GM10248 (cell line): ENCODE data around the gene PPM1M.
"Not testable (repeated sequence)": the region's sequence is repeated elsewhere in the genome, so short reads cannot be mapped to it uniquely, and the experiment has no call there.

Experiments used
- CTCF ChIA-PET: fragments of 300-600 bp; sonication (Branson Sonifier 250); formaldehyde crosslinking; extraction: SDS; loops from one replicate; lab custom pipeline; 2021; ENCODE audit warnings: antibody characterized with exemption; lab: Yijun Ruan, JAX
- POLR2A ChIA-PET: fragments of 350-650 bp; sonication (Branson Sonifier 250); formaldehyde crosslinking; extraction: SDS; loops from one replicate; lab custom pipeline; 2020; ENCODE audit warnings: antibody characterized with exemption; lab: Yijun Ruan, JAX
- DNase-seq: peaks from one replicate; pipeline ENCODE4 v3.0.0; 2012; ENCODE audit errors: extremely low spot score
- CTCF ChIP-seq: IDR thresholded peaks from 2 replicates; pipeline ENCODE4 v1.5.1; 2012; ENCODE audit warnings: mild to moderate bottlenecking, low read depth; ENCODE audit errors: extremely low read depth, missing control alignments, control extremely low read depth

PPM1M gene

DNA sequence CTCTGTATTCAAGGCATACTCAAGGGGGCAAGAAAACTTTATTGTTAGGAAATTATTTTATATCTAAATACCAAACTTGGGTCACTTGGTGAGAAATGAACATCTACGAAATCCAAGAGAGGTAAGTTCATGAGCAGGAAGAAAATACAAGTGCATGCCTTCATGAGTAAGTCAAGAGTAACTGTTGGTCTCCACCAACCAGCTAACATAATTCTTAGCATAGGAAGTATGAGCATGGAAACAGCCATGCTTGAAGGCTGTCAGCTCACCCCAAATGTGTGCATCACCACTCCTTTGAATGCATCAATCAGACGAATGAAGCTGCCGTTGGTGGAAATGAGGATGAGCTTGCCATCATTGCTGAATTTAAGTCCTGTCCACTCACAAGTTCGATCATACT lies 13.9 kb downstream of the PPM1M start:
- no peak for DNase-seq
- TF ChIP-seq CTCF = no peak
- CTCF ChIA-PET = interaction anchor here (0.8 to 4.3 kb wide), 10 partner anchors 9 to 83 kb away, joined by 3 to 17 read pairs (median 4); partner anchors contain the start of genes TLR9 and WDR82
- POLR2A ChIA-PET = interaction anchor here (0.9 kb wide), 1 partner anchor 40 kb away, joined by 3 read pairs; no protein-coding TSS in a partner anchor

DNA sequence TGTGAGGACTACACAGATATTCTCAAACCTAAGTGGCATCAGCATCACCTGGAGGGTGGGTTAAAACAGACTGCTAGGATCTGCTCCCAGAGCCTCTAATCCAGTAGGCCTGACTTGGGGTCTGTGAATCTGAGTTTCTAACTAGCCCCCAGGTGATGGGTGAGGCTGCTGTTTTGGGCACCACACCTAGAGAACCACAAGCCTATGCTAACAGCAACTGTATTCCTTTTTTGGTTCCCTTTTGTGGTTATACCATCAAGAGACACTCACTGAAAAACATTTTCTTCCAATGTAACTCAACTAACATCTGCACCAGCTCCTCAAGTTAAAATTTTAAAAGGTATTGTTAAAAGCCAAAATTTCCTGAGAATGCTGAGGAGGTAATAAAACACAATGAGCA lies 16.9 kb downstream of the PPM1M start:
- DNase-seq = no peak
- CTCF ChIA-PET = interaction anchor here (1.0 kb wide), 1 partner anchor 17 kb away, joined by 3 read pairs; no protein-coding TSS in a partner anchor
- TF ChIP-seq CTCF = no peak
- POLR2A ChIA-PET = interaction anchor here (1.2 kb wide), 1 partner anchor 9 kb away, joined by 3 read pairs; no protein-coding TSS in a partner anchor

DNA sequence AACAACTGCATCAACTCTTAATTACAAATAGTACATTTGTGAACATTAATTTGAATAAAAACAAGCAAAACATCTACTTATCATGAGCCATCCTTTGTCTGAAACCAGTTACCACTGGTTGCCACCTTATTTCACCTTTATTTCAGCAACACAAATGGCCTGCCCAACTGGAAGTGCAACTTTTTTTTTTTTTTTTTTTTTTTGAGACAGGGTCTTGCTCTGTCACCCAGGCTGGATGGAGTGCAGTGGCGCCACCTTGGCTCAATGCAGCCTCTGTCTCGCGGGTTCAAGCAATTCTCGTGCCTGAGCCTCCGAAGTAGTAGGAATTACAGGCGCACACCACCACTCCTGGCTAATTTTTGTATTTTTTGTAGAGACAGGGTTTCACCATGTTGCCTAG lies 19.8 kb downstream of the PPM1M start:
- DNase-seq = no peak
- ChIA-PET CTCF (no interaction called here), POLR2A (no interaction called here)
- no peak for TF ChIP-seq CTCF

DNA sequence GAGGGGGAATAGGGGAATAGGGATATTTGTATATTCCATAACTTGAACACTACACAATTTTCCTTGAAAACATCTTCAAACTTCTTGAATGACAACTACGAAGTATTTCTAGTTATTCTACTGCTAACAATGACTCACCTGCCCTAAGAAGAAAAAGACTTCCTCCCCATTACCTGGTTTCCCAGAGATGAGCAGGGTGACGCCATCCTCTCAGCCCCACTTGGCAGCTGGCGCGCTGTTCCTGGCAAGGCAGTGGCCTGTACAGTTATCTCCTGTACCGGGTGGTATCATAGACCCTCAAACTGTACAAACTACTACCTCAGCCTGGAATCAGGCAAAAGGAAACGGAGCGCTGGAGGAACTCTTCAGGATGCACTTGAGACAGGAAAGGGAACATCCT lies 22.5 kb downstream of the PPM1M start:
- ChIA-PET POLR2A (no interaction called here), CTCF (interaction anchor here (1.0 to 2.1 kb wide), 3 partner anchors 9 to 11 kb away, joined by 4 to 6 read pairs (median 4); partner anchors contain the start of gene WDR82)
- no peak for DNase-seq
- TF ChIP-seq CTCF = no peak

DNA sequence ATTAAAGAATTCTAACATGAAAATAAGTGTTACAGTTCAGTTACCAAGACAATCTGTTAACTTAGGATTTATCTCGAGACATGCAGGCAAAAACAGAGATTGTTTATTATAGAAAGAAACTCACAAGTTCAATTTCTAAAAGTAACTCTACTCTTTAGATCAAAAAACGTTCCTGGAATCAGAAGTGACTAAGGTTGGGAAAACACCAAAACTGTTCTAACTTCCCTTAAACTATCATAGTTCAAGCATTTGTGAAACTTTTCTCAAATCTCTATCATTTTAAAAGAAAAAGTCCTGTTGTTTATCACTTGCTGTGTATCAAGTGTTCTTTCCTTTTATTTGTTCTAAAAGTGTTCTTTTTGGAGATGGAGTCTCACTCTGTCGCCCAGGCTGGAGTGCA lies 24.2 kb downstream of the PPM1M start:
- no peak for TF ChIP-seq CTCF
- ChIA-PET POLR2A (no interaction called here), CTCF (no interaction called here)
- no peak for DNase-seq

DNA sequence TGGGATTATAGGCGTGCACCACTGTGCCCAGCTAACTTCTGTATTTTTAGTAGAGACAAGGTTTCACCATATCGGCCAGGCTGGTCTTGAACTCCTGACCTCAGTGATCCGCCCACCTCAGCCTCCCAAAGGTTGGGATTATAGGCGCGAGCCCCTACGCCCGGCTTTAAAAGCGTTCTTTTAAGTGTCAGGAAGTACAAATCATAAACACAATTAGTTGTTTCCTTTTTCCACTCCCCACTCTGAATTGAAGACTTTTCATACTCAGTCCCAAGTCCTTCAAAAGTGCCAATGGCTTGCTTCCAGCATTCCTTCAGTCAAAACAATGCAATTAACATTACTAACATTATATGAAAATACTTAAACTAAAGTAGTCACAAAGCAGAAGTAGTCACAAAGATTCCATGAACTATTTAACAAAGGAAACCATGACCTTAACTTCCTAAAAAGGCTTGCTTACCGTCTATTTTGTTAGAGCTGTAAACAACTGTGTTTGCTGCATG lies 24.7 kb downstream of the PPM1M start:
- ChIA-PET POLR2A (no interaction called here), CTCF (interaction anchor here (1.1 to 2.5 kb wide), 6 partner anchors 10 to 69 kb away, joined by 3 to 17 read pairs (median 6); no protein-coding TSS in a partner anchor)
- no peak for TF ChIP-seq CTCF
- DNase-seq = no peak

- DNase-seq = not testable (repeated sequence)
- CTCF ChIA-PET = interaction anchor here (0.9 to 2.5 kb wide), 6 partner anchors 12 to 51 kb away, joined by 3 to 17 read pairs (median 8); no protein-coding TSS in a partner anchor
- POLR2A ChIA-PET = interaction anchor here (1.1 kb wide), 1 partner anchor 19 kb away, joined by 3 read pairs; no protein-coding TSS in a partner anchor
Measured at GRCh38 chr3:52272172-52272571, 26.6 kb downstream of the PPM1M start.
